ENCODE measurements around the gene TRMT1. TPM values are rescaled to one million over a fixed set of nuclear protein-coding genes. Genes with fewer than 3 reads are reported as not detected.

The TRMT1 gene
- total RNA-seq, 1 donor from 2014 or later = 54.2 TPM

DNA sequence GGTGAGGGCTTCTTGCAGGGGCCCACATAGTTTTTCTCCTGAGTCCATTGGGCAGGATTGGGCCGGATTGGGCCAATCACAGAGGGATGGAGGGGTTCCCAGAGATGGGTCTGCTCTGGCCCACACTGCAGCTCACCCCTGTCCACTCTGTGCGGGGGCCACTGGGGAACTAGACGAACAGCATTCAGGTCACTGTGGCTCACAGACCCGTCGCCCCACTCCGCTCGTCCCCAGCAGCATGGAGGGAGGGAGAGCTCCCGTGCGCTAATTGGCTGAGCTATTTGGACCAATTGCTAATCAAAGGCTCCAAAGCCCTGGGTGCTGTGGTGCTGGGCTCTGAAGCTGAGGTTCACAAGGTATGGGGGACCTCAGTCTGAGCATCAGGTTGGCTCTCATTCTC, 12.8 kb upstream of the TRMT1 start:
- Mint-ChIP-seq H3K9me3 (ENCODE audit: unreplicated experiment) (no peaks in the 10 kb centered on the region), H3K36me3 (ENCODE audit: low read depth, unreplicated experiment) (no peaks in the 10 kb centered on the region), H3K27ac (ENCODE audit: unreplicated experiment) (no peak overlapping the region), H3K4me3 (ENCODE audit: unreplicated experiment) (no peak overlapping the region), H3K4me1 (ENCODE audit: unreplicated experiment) (peaks cover 8% of the 10 kb centered on the region), H3K27me3 (ENCODE audit: unreplicated experiment) (peaks cover 2% of the 10 kb centered on the region)
- no peak for TF ChIP-seq CTCF (IDR thresholded peaks at IDR 0.05; ENCODE audit: unreplicated experiment)
- no peak for DNase-seq (ENCODE audit: low spot score)

DNA sequence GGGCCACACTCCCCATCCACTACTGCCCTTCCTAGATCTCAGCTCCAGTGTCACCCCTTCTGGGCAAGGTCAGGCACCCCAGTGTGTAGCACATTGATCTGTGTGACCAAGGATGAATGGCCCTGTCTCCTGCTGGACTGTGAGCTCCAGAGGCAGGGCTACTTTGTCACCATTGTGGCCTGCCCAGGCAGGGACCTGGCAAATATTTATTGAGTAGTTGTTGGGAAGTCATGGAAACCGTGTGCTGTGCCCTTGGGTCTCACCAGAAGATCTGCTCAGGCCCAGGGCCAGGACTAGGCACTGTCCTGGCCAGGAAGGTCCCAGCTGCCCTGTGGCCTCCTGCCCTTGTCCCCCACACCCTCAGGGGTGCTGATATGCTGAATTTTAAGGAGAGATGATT, 12.0 kb upstream of the TRMT1 start:
- Mint-ChIP-seq H3K9me3 (ENCODE audit: unreplicated experiment) (no peaks in the 10 kb centered on the region), H3K36me3 (ENCODE audit: low read depth, unreplicated experiment) (no peaks in the 10 kb centered on the region), H3K4me1 (ENCODE audit: unreplicated experiment) (peaks cover 8% of the 10 kb centered on the region), H3K4me3 (ENCODE audit: unreplicated experiment) (peak overlapping the region; percentile 31), H3K27me3 (ENCODE audit: unreplicated experiment) (peaks cover 2% of the 10 kb centered on the region), H3K27ac (ENCODE audit: unreplicated experiment) (no peak overlapping the region)
- TF ChIP-seq CTCF (IDR thresholded peaks at IDR 0.05; ENCODE audit: unreplicated experiment) = no peak
- DNase-seq (ENCODE audit: low spot score) = no peak

DNA sequence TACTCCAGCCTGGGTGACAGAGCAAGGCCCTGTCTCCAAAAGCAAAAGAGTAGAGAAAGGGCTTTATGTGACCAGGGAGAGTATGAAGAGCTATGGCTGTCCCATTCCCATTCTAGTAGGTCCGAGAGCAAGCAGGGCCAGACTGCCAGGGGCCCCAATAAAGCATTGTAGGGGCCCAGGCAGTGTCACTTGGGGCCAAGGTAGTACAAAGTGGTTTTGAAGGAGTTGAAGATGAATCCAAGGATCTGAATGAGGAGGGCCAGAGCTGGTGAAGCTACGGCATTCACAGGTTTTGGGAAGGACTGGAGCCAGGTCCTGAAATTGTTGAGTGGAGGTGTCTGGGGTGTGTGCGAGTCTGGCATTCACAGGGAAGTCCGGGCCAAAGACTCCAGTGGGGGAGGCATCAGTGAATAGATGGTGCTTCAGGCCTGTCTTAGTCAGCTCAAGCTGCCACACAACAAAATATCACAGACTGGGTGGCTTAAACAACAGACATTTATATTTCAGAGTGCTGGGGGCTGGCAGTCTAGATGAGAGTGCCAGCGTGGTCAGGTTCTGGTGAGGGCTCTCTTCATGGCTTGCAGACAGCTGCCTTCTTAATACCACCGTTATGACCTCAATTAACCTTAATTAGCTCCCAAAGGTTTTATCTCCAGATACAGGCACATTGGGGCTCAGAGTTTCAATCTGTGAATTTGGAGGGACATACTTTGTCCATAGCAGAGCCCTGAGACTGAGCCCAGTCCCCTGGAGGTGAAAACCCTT, 11.5 kb upstream of the TRMT1 start:
- peaks cover 2% of the 10 kb centered on the region for H3K27me3 Mint-ChIP-seq (ENCODE audit: unreplicated experiment)
- TF ChIP-seq CTCF (IDR thresholded peaks at IDR 0.05; ENCODE audit: unreplicated experiment) = no peak
- DNase-seq (ENCODE audit: low spot score) = no peak
- H3K36me3 Mint-ChIP-seq (ENCODE audit: low read depth, unreplicated experiment) = no peaks in the 10 kb centered on the region
- H3K27ac Mint-ChIP-seq (ENCODE audit: unreplicated experiment) = no peak overlapping the region
- H3K4me3 Mint-ChIP-seq (ENCODE audit: unreplicated experiment) = no peak overlapping the region
- H3K4me1 Mint-ChIP-seq (ENCODE audit: unreplicated experiment) = peaks cover 8% of the 10 kb centered on the region
- no peaks in the 10 kb centered on the region for H3K9me3 Mint-ChIP-seq (ENCODE audit: unreplicated experiment)

- peaks cover 2% of the 10 kb centered on the region for H3K27me3 Mint-ChIP-seq (ENCODE audit: unreplicated experiment)
- H3K36me3 Mint-ChIP-seq (ENCODE audit: low read depth, unreplicated experiment) = no peaks in the 10 kb centered on the region
- TF ChIP-seq CTCF (IDR thresholded peaks at IDR 0.05; ENCODE audit: unreplicated experiment) = no peak
- H3K4me1 Mint-ChIP-seq (ENCODE audit: unreplicated experiment) = peaks cover 12% of the 10 kb centered on the region
- DNase-seq (ENCODE audit: low spot score) = no peak
- H3K9me3 Mint-ChIP-seq (ENCODE audit: unreplicated experiment) = no peaks in the 10 kb centered on the region
- H3K4me3 Mint-ChIP-seq (ENCODE audit: unreplicated experiment) = no peak overlapping the region
- H3K27ac Mint-ChIP-seq (ENCODE audit: unreplicated experiment) = no peak overlapping the region
Observed at GRCh38 chr19:13127051-13127450, 10.5 kb upstream of the TRMT1 start.

All from endothelial cell (in vitro differentiated cells).